PC-9 (cell line): Measurements from ENCODE around the gene PHF21A. TPM values are rescaled to one million over a fixed set of nuclear protein-coding genes. Genes with fewer than 3 reads are reported as not detected.

Experiments
- BruUV-seq: library from RNA; stranded (reverse); fragments of 400-500 nt; replicated peaks from 2 replicates; lab custom pipeline; 2021; lab: Mats Ljungman, UMichigan
- CTCF ChIA-PET: fragments of 300-600 bp; sonication (Branson Sonifier 250); formaldehyde crosslinking; loops from one replicate; lab custom pipeline; 2022; ENCODE audit warnings: antibody characterized with exemption; lab: Charles Lee
- POLR2A ChIA-PET: fragments of 300-600 bp; sonication (Branson Sonifier 250); formaldehyde crosslinking; loops from one replicate; lab custom pipeline; 2022; ENCODE audit warnings: antibody characterized with exemption; ENCODE audit not compliant: unreplicated experiment; lab: Charles Lee
- DNase-seq, 2 experiments: peaks; one replicate each; pipeline versions ENCODE4 v3.0.0 to v3.0.0-alpha.2; 2015 to 2022; ENCODE audit warnings: mixed read lengths in 1 of 2
- H2AFZ ChIP-seq: fragments of 200-600 bp; sonication (generic); 2 replicates; pipeline ENCODE4 v1.8.1; 2017; ENCODE audit warnings: antibody characterized with exemption
- H3F3A ChIP-seq: fragments of 200-600 bp; sonication (generic); 2 replicates; pipeline ENCODE4 v1.8.1; 2017; ENCODE audit warnings: antibody characterized with exemption, mild to moderate bottlenecking, low read depth; ENCODE audit not compliant: insufficient read depth
- H3K27ac ChIP-seq: fragments of 200-600 bp; sonication (generic); 2 replicates; pipeline ENCODE4 v1.6.1; 2016; ENCODE audit warnings: mixed run types
- H3K27me3 ChIP-seq: fragments of 200-600 bp; sonication (generic); 2 replicates; pipeline ENCODE4 v1.6.1; 2016; ENCODE audit warnings: low read depth, mixed run types; ENCODE audit not compliant: insufficient read depth
- H3K36me3 ChIP-seq: fragments of 200-600 bp; sonication (generic); 2 replicates; pipeline ENCODE4 v1.6.1; 2016; ENCODE audit warnings: low read depth, mixed run types
- H3K4me1 ChIP-seq: fragments of 200-600 bp; sonication (generic); replicated peaks from 2 replicates; pipeline ENCODE4 v1.6.1; 2016; ENCODE audit warnings: mixed run types; ENCODE audit not compliant: insufficient read depth
- H3K4me2 ChIP-seq: fragments of 200-600 bp; sonication (generic); 2 replicates; pipeline ENCODE4 v1.6.1; 2017; ENCODE audit warnings: mixed run types
- H3K4me3 ChIP-seq: fragments of 200-600 bp; sonication (generic); 2 replicates; pipeline ENCODE4 v1.6.1; 2016; ENCODE audit warnings: mixed run types
- H3K79me2 ChIP-seq: fragments of 200-600 bp; sonication (generic); 2 replicates; pipeline ENCODE4 v1.6.1; 2017; ENCODE audit warnings: low read depth, mixed run types
- H3K9me2 ChIP-seq: fragments of 200-600 bp; sonication (generic); 2 replicates; pipeline ENCODE4 v1.8.1; 2017; ENCODE audit warnings: mild to moderate bottlenecking; ENCODE audit not compliant: insufficient read depth
- H3K9me3 ChIP-seq: fragments of 200-600 bp; sonication (generic); 2 replicates; pipeline ENCODE4 v1.8.1; 2016; ENCODE audit warnings: low read depth; ENCODE audit not compliant: insufficient read depth
- H4K20me1 ChIP-seq: fragments of 200-600 bp; sonication (generic); 2 replicates; pipeline ENCODE4 v1.8.1; 2017; ENCODE audit not compliant: insufficient read depth
- EZH2 ChIP-seq: fragments of 200-600 bp; sonication (generic); IDR thresholded peaks from 2 replicates; pipeline ENCODE4 v1.8.0; 2017; ENCODE audit warnings: antibody characterized with exemption, low read depth
- intact Hi-C: fragments of 100-400 bp; cut with micrococcal nuclease; formaldehyde crosslinking; loops from one replicate; pipeline ENCODE4 v1.10.0; 2022; ENCODE audit not compliant: unreplicated experiment
- total RNA-seq: library from RNA; stranded (reverse); gene quantifications from 2 replicates; pipeline ENCODE4 v1.2.3, GENCODE V29; 2021
- TF ChIP-seq, protein P1 (sequence below): fragments of 200-600 bp; sonication (generic); conservative IDR thresholded peaks from 2 replicates; pipeline ENCODE4 v1.6.1; 2017; ENCODE audit warnings: mixed run types, antibody characterized with exemption, mild to moderate bottlenecking, moderate library complexity

The PHF21A gene
- total RNA-seq, 1 experiment from 2014 or later, result 54.3 TPM

DNA sequence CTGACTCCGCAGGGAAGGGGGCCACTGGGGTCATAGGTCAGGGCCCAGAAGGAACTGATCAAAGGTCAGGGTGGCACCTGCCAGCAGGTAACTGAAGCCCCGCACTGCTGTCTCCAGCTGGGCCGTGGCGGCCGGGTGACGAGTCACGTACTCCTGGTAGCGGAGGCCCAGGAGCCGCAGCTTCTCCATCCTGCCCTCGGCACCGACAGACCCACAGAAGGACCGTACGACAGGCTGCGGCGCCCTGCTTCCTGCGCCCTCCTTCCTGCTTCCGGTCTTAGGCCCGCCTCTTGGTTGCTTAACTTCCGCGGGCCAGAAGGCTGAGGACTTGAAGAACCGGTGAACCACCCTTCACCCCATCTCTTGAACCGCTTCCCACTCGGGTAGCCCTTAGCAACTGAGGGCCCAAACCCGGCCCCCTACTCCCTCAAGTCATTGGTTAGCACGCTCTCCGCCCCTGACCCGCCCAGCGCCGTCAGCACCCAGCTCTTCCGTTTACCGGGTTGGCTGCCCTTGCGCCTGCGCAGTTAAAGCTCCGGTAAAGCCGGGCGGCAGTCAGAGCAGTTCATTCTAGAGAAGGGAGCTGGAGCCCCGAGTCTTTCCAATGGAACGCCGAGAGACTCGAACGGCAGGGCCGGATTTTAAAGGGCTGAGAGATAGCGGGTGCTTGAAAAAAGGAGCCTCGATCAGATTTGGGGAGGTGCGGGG, 203.5 kb downstream of the PHF21A start, which contains the start of gene PEX16:
Gene PEX16, minus strand, starts transcription at position 255 of the 708 bp plus-strand sequence. Its CDS starts 66 bp downstream, at position 189.
- Histone ChIP-seq H3K36me3 (0 out of 2 replicates have a peak, but pooled peaks cover 8% of the 10 kb centered on the region), H3K4me3 (peak within 1 kb of the TSS; percentile 96), H3F3A (peaks cover 19% of the 10 kb centered on the region; the same call in 1 of the 2 replicates), H3K27me3 (no peaks in the 10 kb centered on the region), H3K9me3 (no peaks in the 10 kb centered on the region), H3K27ac (peak within 1 kb of the TSS; percentile 51), H4K20me1 (no peaks in the 10 kb centered on the region), H2AFZ (peak within 1 kb of the TSS; percentile 94), H3K4me2 (peak within 1 kb of the TSS; percentile 85), H3K4me1 (peaks cover 9% of the 10 kb centered on the region; the same call in 1 of the 2 replicates), H3K9me2 (no peaks in the 10 kb centered on the region), H3K79me2 (peaks cover 18% of the 10 kb centered on the region)
- CTCF ChIA-PET, result no interaction called here
- BruUV-seq, result no TSS peak
- POLR2A ChIA-PET, result interaction anchor here (0.5 to 1.1 kb wide), 6 partner anchors 11 to 670 kb away, joined by 3 to 9 read pairs (median 4); no protein-coding TSS in a partner anchor
- TF ChIP-seq, protein P1, sequence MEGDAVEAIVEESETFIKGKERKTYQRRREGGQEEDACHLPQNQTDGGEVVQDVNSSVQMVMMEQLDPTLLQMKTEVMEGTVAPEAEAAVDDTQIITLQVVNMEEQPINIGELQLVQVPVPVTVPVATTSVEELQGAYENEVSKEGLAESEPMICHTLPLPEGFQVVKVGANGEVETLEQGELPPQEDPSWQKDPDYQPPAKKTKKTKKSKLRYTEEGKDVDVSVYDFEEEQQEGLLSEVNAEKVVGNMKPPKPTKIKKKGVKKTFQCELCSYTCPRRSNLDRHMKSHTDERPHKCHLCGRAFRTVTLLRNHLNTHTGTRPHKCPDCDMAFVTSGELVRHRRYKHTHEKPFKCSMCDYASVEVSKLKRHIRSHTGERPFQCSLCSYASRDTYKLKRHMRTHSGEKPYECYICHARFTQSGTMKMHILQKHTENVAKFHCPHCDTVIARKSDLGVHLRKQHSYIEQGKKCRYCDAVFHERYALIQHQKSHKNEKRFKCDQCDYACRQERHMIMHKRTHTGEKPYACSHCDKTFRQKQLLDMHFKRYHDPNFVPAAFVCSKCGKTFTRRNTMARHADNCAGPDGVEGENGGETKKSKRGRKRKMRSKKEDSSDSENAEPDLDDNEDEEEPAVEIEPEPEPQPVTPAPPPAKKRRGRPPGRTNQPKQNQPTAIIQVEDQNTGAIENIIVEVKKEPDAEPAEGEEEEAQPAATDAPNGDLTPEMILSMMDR, result no peak
- no peak for TF ChIP-seq EZH2
- peak; percentile 98 to 99 for DNase-seq
- intact Hi-C loops, result loop anchor here (1.0 to 5.0 kb wide), 2 partner anchors 18 to 70 kb away; partner anchors contain the start of gene CRY2

DNA sequence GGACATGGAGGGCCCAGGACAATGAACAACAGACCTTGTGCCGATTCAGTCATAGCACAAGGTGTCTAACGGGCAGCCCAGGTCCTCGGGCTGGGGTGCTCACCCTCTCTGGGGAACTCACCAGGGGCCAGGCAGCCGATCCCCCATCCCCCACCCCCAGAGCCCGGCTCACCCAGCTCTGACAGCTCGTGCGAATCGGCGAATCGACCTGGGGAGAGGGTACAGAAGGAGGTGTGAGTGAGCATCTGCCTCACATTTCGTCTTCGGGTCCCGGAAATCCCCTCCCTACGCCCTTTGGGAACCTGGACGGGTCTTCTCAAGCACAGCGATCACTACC, 204.0 kb downstream of the PHF21A start:
- no peak for DNase-seq
- Histone ChIP-seq H3K9me2 (no peaks in the 10 kb centered on the region), H3K4me2 (peak overlapping the region; percentile 85), H3F3A (peaks cover 19% of the 10 kb centered on the region; the same call in 1 of the 2 replicates), H3K27ac (peak overlapping the region; percentile 51), H4K20me1 (no peaks in the 10 kb centered on the region), H3K9me3 (no peaks in the 10 kb centered on the region), H2AFZ (peak overlapping the region; percentile 87), H3K36me3 (0 out of 2 replicates have a peak, but pooled peaks cover 8% of the 10 kb centered on the region), H3K4me1 (peaks cover 9% of the 10 kb centered on the region; the same call in 1 of the 2 replicates), H3K79me2 (peaks cover 18% of the 10 kb centered on the region), H3K27me3 (no peaks in the 10 kb centered on the region), H3K4me3 (peak overlapping the region; percentile 96)
- ChIA-PET CTCF (no interaction called here), POLR2A (interaction anchor here (0.7 to 1.1 kb wide), 2 partner anchors 11 to 378 kb away, joined by 3 to 6 read pairs; no protein-coding TSS in a partner anchor)
- TF ChIP-seq EZH2, result no peak
- TF ChIP-seq, protein P1, result no peak
- BruUV-seq, result TSS peak; percentile 61
- intact Hi-C loops, result loop anchor here (5.0 kb wide), 1 partner anchor 70 kb away; the partner anchor contains the start of gene CRY2

DNA sequence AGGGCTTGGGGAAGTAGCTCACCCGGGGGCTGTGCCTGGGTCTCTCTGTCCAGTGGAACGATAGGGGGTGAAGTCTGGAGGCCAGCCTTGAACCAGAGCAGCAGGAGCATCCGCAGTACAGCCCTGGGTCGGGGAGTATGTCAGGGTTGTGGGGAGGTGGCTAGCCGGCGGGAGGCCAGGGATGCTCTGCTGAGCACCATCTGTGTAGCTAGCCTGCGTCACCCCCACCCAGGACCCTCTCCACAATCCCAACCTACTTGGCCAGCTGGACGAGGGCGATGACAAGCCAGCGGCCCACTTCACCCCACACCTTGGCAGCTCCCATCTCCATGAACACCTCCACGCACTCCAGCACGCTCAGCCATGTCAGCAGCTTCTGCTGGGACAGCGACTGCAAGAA, 205.8 kb downstream of the PHF21A start:
- no peak overlapping the region for H2AFZ ChIP-seq
- H3K9me2 ChIP-seq, result no peaks in the 10 kb centered on the region
- H3F3A ChIP-seq, result peaks cover 15% of the 10 kb centered on the region; the same call in 1 of the 2 replicates
- H4K20me1 ChIP-seq, result no peaks in the 10 kb centered on the region
- DNase-seq, result no peak
- 0 out of 2 replicates have a peak, but pooled peaks cover 8% of the 10 kb centered on the region for H3K36me3 ChIP-seq
- H3K27ac ChIP-seq, result no peak overlapping the region
- H3K27me3 ChIP-seq, result no peaks in the 10 kb centered on the region
- peaks cover 9% of the 10 kb centered on the region; the same call in 1 of the 2 replicates for H3K4me1 ChIP-seq
- H3K4me3 ChIP-seq, result no peak overlapping the region
- ChIA-PET CTCF (interaction anchor here (0.6 kb wide), 1 partner anchor 1040 kb away, joined by 3 read pairs; no protein-coding TSS in a partner anchor), POLR2A (no interaction called here)
- H3K79me2 ChIP-seq, result peaks cover 18% of the 10 kb centered on the region
- intact Hi-C loops, result loop anchor here (5.0 kb wide), 1 partner anchor 68 kb away; the partner anchor contains the start of gene CRY2
- H3K9me3 ChIP-seq, result no peaks in the 10 kb centered on the region
- no peak overlapping the region for H3K4me2 ChIP-seq
- TF ChIP-seq, protein P1, result no peak
- no peak for TF ChIP-seq EZH2
- BruUV-seq, result no TSS peak
